VCaP (cell line): ENCODE measurements around the gene CD247.

Source experiments
- H3K27ac ChIP-seq: fragments of 450-650 bp; 2 replicates; pipeline ENCODE4 v1.5.1; 2017
- TF ChIP-seq, protein P1 (sequence below): fragments of 450-650 bp; conservative IDR thresholded peaks from 2 replicates; pipeline ENCODE4 v1.5.1; 2017; ENCODE audit warnings: mild to moderate bottlenecking, moderate library complexity

Gene CD247

DNA sequence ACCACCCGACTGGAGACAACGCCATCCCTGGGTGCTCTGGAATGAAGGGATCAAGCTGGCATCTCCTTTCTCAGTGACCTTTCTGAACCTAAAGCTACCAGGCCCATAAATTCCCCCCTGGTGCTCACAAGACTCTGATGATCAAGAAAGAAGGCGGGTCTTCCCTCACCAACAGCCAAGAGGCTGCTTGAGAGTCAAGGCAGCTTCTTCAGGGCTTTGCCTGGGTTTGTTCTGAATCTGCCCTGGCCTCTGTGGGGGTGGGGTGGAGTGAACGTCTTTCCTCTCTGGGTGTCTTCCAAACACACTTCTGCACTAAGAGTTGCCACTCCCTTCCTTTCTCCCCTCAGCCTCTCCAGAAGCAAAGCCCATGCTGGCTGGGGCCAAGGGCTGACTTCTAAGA is 36.1 kb downstream of the CD247 start:
- TF ChIP-seq, protein P1, sequence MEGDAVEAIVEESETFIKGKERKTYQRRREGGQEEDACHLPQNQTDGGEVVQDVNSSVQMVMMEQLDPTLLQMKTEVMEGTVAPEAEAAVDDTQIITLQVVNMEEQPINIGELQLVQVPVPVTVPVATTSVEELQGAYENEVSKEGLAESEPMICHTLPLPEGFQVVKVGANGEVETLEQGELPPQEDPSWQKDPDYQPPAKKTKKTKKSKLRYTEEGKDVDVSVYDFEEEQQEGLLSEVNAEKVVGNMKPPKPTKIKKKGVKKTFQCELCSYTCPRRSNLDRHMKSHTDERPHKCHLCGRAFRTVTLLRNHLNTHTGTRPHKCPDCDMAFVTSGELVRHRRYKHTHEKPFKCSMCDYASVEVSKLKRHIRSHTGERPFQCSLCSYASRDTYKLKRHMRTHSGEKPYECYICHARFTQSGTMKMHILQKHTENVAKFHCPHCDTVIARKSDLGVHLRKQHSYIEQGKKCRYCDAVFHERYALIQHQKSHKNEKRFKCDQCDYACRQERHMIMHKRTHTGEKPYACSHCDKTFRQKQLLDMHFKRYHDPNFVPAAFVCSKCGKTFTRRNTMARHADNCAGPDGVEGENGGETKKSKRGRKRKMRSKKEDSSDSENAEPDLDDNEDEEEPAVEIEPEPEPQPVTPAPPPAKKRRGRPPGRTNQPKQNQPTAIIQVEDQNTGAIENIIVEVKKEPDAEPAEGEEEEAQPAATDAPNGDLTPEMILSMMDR: no peak
- no peak overlapping the region for H3K27ac ChIP-seq

DNA sequence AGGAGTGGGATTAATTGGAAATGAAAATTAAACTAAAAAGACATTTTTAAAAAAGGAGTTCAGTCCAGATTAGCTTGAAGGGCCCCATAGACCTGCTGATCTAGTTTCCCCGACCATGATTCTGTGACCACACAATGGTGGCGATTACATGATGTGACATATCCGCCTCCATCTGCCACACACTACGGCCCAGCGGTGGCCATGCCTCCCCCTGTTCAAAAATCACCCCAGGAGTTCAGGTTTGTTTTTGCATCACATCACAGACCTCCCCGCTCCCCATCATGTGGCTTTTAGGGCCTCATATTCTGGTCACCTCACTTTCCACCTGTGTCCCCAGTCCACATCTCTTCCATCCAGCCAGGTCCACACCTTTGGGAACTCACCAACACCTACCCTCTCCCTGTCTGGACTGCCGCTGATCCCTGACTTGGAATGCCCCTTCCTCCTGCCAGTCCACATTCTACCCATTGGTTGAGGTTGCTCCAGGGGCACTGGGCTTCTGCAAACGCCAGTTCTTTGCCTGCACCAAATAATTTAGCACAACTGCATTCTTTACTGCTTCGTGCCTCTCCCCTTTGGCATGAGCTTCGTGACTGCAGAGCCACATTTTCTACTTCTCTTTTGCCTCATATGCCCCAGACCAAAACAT is 38.9 kb downstream of the CD247 start:
- TF ChIP-seq, protein P1: no peak
- H3K27ac ChIP-seq: no peak overlapping the region

DNA sequence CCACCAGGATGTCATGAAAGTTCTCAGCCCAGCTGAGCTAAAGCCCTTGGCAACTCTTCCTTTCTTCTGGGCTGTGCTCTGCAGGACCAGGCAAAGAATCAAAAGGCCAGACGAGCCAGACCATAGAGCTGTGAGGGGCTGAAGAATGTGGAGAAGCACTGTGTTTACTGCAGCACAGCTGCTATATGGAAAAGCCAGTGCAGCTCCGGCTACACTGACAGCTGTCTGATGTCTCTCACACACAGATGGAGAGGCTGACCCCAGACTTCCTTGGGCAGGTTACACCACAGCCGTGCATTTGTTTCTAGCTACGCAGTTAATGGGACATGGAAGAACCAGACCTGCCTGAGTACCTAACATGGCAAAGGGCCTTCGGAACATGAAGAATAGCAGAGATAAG is 40.3 kb downstream of the CD247 start:
- no peak overlapping the region for H3K27ac ChIP-seq
- TF ChIP-seq, protein P1: no peak

DNA sequence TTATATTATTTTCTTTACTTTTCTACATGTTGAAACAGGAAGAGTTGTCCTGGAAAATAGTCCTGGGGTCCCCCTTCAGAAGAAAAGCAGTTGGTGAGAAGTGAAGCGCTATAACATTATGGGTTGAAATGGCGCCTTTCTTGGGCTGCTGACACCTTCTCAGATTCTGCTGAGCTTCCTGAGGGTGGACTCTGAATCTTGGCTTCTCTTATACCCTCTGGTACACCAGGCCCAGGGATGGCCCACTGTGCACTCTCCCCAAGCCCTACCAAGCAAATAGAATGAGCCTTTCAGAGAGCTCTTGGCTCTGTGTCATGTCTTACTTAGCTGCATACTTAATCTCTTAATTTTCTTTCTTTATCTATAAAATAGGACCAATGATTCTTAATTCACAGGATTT is 42.3 kb downstream of the CD247 start:
- no peak overlapping the region for H3K27ac ChIP-seq
- TF ChIP-seq, protein P1: no peak

DNA sequence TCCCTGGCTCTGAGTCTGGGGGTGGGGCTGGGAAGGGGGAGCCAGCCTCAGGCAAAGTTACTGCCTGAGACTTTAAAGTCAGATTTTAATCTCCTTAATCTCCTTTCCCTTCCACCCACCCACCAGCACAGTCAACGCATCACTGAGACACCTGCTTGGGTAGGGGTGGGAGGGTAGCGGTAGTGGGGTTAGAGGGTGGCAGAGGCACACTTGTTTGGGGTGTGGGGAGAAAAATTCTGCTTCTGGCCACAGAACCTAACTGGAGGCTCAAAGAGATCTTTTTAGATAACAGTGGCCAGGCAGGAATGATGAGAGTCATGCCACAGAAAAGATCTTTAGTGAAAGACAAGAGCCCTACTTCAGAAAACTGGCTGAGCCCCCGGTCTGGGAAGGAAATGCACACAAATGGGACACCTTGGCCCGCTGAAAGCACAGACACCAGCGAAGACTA is 44.1 kb downstream of the CD247 start:
- TF ChIP-seq, protein P1: no peak
- H3K27ac ChIP-seq: no peak overlapping the region

DNA sequence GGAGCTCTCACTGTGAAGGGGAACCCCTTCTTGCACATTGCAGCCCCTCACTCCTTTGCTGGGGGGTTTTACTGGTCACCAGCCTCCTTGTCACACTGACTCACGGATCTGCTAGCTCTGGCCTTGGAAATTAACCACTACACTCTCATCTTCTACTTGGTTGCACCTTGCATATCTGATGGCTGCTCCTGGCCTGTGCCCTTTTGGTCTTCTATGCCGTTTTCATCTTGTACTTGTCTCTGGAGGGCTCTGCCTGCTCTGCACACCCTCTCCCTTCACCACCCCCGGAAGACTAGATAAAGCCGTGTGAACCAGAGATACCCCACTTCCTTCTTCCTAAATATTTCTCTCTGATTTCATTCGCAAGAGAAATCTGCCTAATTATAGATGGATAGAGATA is 44.6 kb downstream of the CD247 start:
- no peak overlapping the region for H3K27ac ChIP-seq
- TF ChIP-seq, protein P1: no peak

DNA sequence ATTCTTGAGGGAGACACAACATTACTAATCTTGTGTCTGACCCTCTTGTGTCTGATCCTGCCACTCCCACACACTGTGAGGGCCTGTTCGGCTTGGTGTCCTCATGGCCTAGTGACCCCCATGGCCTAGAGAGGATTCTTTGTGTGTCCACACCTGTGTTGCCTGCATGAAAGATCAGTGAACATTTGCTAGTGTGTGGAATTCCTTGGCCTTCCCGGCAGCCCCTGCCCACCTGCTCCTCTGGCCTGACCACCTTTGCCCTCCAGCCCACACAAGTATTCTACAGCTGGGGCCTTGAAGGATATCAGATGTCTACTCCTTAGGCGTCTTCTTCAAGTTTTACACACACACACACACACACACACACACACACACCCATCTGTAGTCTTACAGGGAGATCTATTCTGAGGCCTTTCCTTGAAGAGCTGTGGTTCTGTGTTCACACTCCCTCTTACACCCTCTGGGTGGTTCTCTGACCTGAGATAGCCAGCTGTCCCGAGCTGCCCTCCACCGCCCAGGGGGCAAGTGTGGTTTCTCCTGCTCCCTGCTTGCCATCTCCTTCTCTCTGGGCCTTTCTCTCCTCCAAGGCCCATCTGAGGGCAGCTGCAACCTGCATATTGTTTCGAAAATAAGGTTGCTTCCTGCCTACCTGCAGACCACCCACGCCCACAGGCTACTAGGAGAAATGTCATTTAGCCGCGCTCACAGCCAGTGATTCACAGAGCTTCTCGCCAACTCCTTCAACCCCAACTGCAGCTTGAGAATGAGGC is 45.4 kb downstream of the CD247 start:
- TF ChIP-seq, protein P1: no peak
- H3K27ac ChIP-seq: no peak overlapping the region
